B cell (primary cell): ENCODE data around the gene CEP68. TPM values are rescaled to one million over a fixed set of nuclear protein-coding genes. Genes with fewer than 3 reads are reported as not detected.

Experiments used
- ATAC-seq: fragments of 200-7000 bp; cut with Tn5 transposase; one replicate; pipeline ENCODE4 v1.10.0; 2021; ENCODE audit warnings: low read depth, mild to moderate bottlenecking, moderate number of reproducible peaks, moderate library complexity
- CTCF ChIA-PET: fragments of 350-600 bp; sonication (Branson Sonifier 250); formaldehyde crosslinking; loops from one replicate; lab custom pipeline; 2021; ENCODE audit warnings: antibody characterized with exemption, inconsistent platforms; lab: Charles Lee
- POLR2A ChIA-PET: fragments of 350-600 bp; sonication (Branson Sonifier 250); formaldehyde crosslinking; loops from one replicate; lab custom pipeline; 2021; ENCODE audit warnings: antibody characterized with exemption; lab: Charles Lee
- DNase-seq: peaks from one replicate; pipeline ENCODE4 v3.0.0; 2013
- H2AFZ ChIP-seq: 2 replicates; pipeline ENCODE4 v1.6.1; 2012; ENCODE audit warnings: mild to moderate bottlenecking, low read depth, low read length; ENCODE audit not compliant: insufficient read depth, poor library complexity, severe bottlenecking
- H3K27ac ChIP-seq, 2 donors: 1 replicate in 1 of 2; 2 replicates in 1 of 2; pipeline ENCODE4 v1.5.1; 2012 to 2013; ENCODE audit warnings: low read length in 2 of 2, mild to moderate bottlenecking in 2 of 2, moderate library complexity in 1 of 2
- H3K27me3 ChIP-seq, 4 experiments: fragments of 200-600 bp in 1 of 4; sonication (generic) in 1 of 4; replicated peaks in 1 of 4; 1 replicate in 2 of 4; 2 replicates in 2 of 4; pipeline versions ENCODE4 v1.6.1 to v1.7.0; 2013 to 2016; ENCODE audit warnings: low read length in 3 of 4, mild to moderate bottlenecking in 2 of 4, mixed read lengths in 1 of 4, moderate library complexity in 1 of 4; ENCODE audit not compliant: insufficient read depth in 4 of 4, control insufficient read depth in 3 of 4; ENCODE audit errors: control extremely low read depth in 1 of 4
- H3K36me3 ChIP-seq, 2 experiments: replicated peaks in 1 of 2; 1 replicate in 1 of 2; 2 replicates in 1 of 2; pipeline versions ENCODE4 v1.6.1 to v1.7.1; 2013; ENCODE audit warnings: low read length in 1 of 2; ENCODE audit not compliant: insufficient read depth in 2 of 2, control insufficient read depth in 1 of 2; ENCODE audit errors: control extremely low read depth in 1 of 2, extremely low read depth in 1 of 2
- H3K4me1 ChIP-seq, 2 donors: fragments of 200-600 bp in 1 of 2; sonication (generic) in 1 of 2; 1 replicate in 1 of 2; 2 replicates in 1 of 2; pipeline versions ENCODE4 v1.5.1 to v1.6.1; 2013 to 2017; ENCODE audit warnings: low read length in 2 of 2; ENCODE audit not compliant: control insufficient read depth in 2 of 2, insufficient read depth in 2 of 2
- H3K4me2 ChIP-seq: replicated peaks from 2 replicates; pipeline ENCODE3; 2012; ENCODE audit warnings: mild to moderate bottlenecking, low read depth, low read length; ENCODE audit not compliant: poor library complexity, severe bottlenecking
- H3K4me3 ChIP-seq, 5 experiments: fragments of 200-600 bp in 1 of 5; sonication (generic) in 1 of 5; 1 replicate in 3 of 5; 2 replicates in 2 of 5; pipeline versions ENCODE4 v1.5.1 to v1.7.0; 2011 to 2016; ENCODE audit warnings: low read length in 4 of 5, mild to moderate bottlenecking in 4 of 5, low read depth in 2 of 5, control low read depth in 1 of 5, moderate library complexity in 1 of 5; ENCODE audit not compliant: insufficient read depth in 1 of 5; ENCODE audit errors: control extremely low read depth in 1 of 5, extremely low read depth in 1 of 5
- H3K79me2 ChIP-seq: fragments of 200-600 bp; sonication (generic); one replicate; pipeline ENCODE4 v1.6.0; 2016; ENCODE audit warnings: low read length; ENCODE audit not compliant: control insufficient read depth, insufficient read depth
- H3K9ac ChIP-seq: fragments of 200-600 bp; sonication (generic); 2 replicates; pipeline ENCODE4 v1.6.1; 2017; ENCODE audit warnings: mild to moderate bottlenecking, low read length, moderate library complexity
- H3K9me3 ChIP-seq, 3 donors: one replicate each; pipeline versions ENCODE4 v1.6.1 to v1.7.1; 2013; ENCODE audit warnings: low read length in 2 of 3; ENCODE audit not compliant: control insufficient read depth in 2 of 3, insufficient read depth in 1 of 3; ENCODE audit errors: control extremely low read depth in 1 of 3
- H4K20me1 ChIP-seq: 2 replicates; pipeline ENCODE4 v1.6.0; 2012; ENCODE audit warnings: mild to moderate bottlenecking, low read length; ENCODE audit not compliant: insufficient read depth, control insufficient read depth, poor library complexity, severe bottlenecking
- H3K27ac Mint-ChIP-seq: one replicate; pipeline ENCODE4 v1.8.0; 2021; ENCODE audit warnings: mixed read lengths
- H3K27me3 Mint-ChIP-seq: one replicate; pipeline ENCODE4 v1.8.0; 2021; ENCODE audit warnings: mixed read lengths
- H3K4me1 Mint-ChIP-seq: one replicate; pipeline ENCODE4 v1.8.0; 2021; ENCODE audit warnings: mixed read lengths
- H3K4me3 Mint-ChIP-seq: one replicate; pipeline ENCODE4 v1.8.0; 2021; ENCODE audit warnings: mixed read lengths
- H3K9me3 Mint-ChIP-seq: one replicate; pipeline ENCODE4 v1.8.0; 2022; ENCODE audit warnings: mixed read lengths; ENCODE audit not compliant: insufficient read depth
- CTCF ChIP-seq: fragments of 200-600 bp; IDR thresholded peaks from one replicate; pipeline ENCODE4 v1.8.0; 2022; ENCODE audit warnings: antibody characterized with exemption, mild to moderate bottlenecking
- EZH2 ChIP-seq: IDR thresholded peaks from 2 replicates; pipeline ENCODE4 v1.6.1; 2012; ENCODE audit warnings: borderline replicate concordance, low read depth, mild to moderate bottlenecking, moderate library complexity, low read length; ENCODE audit not compliant: insufficient read depth, poor library complexity, severe bottlenecking
- WGBS: methylation state at CpG from one replicate; pipeline ENCODE4 v1.1.5; 2013; ENCODE audit warnings: missing lambda C conversion rate; ENCODE audit not compliant: insufficient coverage; 5-methylcytosine and 5-hydroxymethylcytosine counted together
- intact Hi-C: fragments of 100-400 bp; cut with micrococcal nuclease; formaldehyde crosslinking; loops from one replicate; pipeline ENCODE4 v1.10.0; 2022
- polyA plus RNA-seq: library from polyadenylated mRNA; depleted of rRNA; stranded (reverse); fragments of >200 nt; gene quantifications from 2 replicates; pipeline ENCODE4 v1.2.3, GENCODE V29; 2012
- total RNA-seq, 2 donors: library from RNA; stranded (reverse); fragments of 120-200 nt in 1 of 2; gene quantifications; 1 replicate in 1 of 2; 2 replicates in 1 of 2; pipeline versions ENCODE4 v1.2.3 to v1.2.4, GENCODE V29; 2013 to 2022

Gene CEP68
- total and polyA plus RNA-seq, 2 donors (not counting 1 experiment from before 2014, with no cell fraction given), result 11.0 to 32.0 TPM

- DNase-seq, result no peak
- H3K27ac ChIP-seq, result peak overlapping the region; percentile 78 to 88
- no peak for TF ChIP-seq EZH2
- no peak for TF ChIP-seq CTCF
- peaks cover 47 to 48% of the 10 kb centered on the region in 2 donors for H3K4me1 ChIP-seq
- Mint-ChIP-seq H3K27ac (peak overlapping the region; percentile 99), H3K4me3 (peak overlapping the region; percentile 100), H3K27me3 (no peaks in the 10 kb centered on the region), H3K4me1 (peaks cover 72% of the 10 kb centered on the region), H3K9me3 (no peaks in the 10 kb centered on the region)
- intact Hi-C loops, result loop anchor here (2.0 to 10.0 kb wide), 3 partner anchors 66 to 910 kb away; partner anchors contain the start of genes PELI1, SERTAD2 and SLC1A4
- peaks cover 0 to 3% (median 0%) of the 10 kb centered on the region in 3 donors for H3K9me3 ChIP-seq
- peaks cover 77% of the 10 kb centered on the region for H3K79me2 ChIP-seq
- no peaks in the 10 kb centered on the region for H4K20me1 ChIP-seq
- no peak for ATAC-seq
- H3K4me3 ChIP-seq, result peak overlapping the region; percentile 71 to 81 (median 79)
- ChIA-PET CTCF (interaction anchor here (0.6 to 5.8 kb wide), 17 partner anchors 10 to 519 kb away, joined by 3 to 51 read pairs (median 4); partner anchors contain the start of genes RAB1A and SLC1A4), POLR2A (interaction anchor here (1.0 to 3.4 kb wide), 11 partner anchors 10 to 1213 kb away, joined by 3 to 21 read pairs (median 6); partner anchors contain the start of genes ACTR2, RAB1A and UGP2)
- H3K36me3 ChIP-seq, result no peaks in the 10 kb centered on the region
- no peaks in the 10 kb centered on the region for H3K27me3 ChIP-seq
- H3K9ac ChIP-seq, result peak overlapping the region; percentile 83
- H2AFZ ChIP-seq, result peak overlapping the region; percentile 91
- WGBS, result 61% methylated on average over 2 of the region's 4 CpGs
- peak overlapping the region; percentile 84 for H3K4me2 ChIP-seq
Observed at GRCh38 chr2:65054749-65055421, 1.3 kb upstream of the CEP68 start.
